B cell (primary cell): ENCODE measurements around the gene DOCK4. TPM values are rescaled to one million over a fixed set of nuclear protein-coding genes. Genes with fewer than 3 reads are reported as not detected.

ENCODE experiments used
- ATAC-seq: fragments of 200-7000 bp; cut with Tn5 transposase; one replicate; pipeline ENCODE4 v1.10.0; 2021; ENCODE audit warnings: low read depth, mild to moderate bottlenecking, moderate number of reproducible peaks, moderate library complexity
- CTCF ChIA-PET: fragments of 350-600 bp; sonication (Branson Sonifier 250); formaldehyde crosslinking; loops from one replicate; lab custom pipeline; 2021; ENCODE audit warnings: antibody characterized with exemption, inconsistent platforms; lab: Charles Lee
- POLR2A ChIA-PET: fragments of 350-600 bp; sonication (Branson Sonifier 250); formaldehyde crosslinking; loops from one replicate; lab custom pipeline; 2021; ENCODE audit warnings: antibody characterized with exemption; lab: Charles Lee
- DNase-seq: peaks from one replicate; pipeline ENCODE4 v3.0.0; 2013
- H2AFZ ChIP-seq: 2 replicates; pipeline ENCODE4 v1.6.1; 2012; ENCODE audit warnings: mild to moderate bottlenecking, low read depth, low read length; ENCODE audit not compliant: insufficient read depth, poor library complexity, severe bottlenecking
- H3K27ac ChIP-seq, 2 donors: 1 replicate in 1 of 2; 2 replicates in 1 of 2; pipeline ENCODE4 v1.5.1; 2012 to 2013; ENCODE audit warnings: low read length in 2 of 2, mild to moderate bottlenecking in 2 of 2, moderate library complexity in 1 of 2
- H3K27me3 ChIP-seq, 4 experiments: fragments of 200-600 bp in 1 of 4; sonication (generic) in 1 of 4; replicated peaks in 1 of 4; 1 replicate in 2 of 4; 2 replicates in 2 of 4; pipeline versions ENCODE4 v1.6.1 to v1.7.0; 2013 to 2016; ENCODE audit warnings: low read length in 3 of 4, mild to moderate bottlenecking in 2 of 4, mixed read lengths in 1 of 4, moderate library complexity in 1 of 4; ENCODE audit not compliant: insufficient read depth in 4 of 4, control insufficient read depth in 3 of 4; ENCODE audit errors: control extremely low read depth in 1 of 4
- H3K36me3 ChIP-seq, 2 experiments: replicated peaks in 1 of 2; 1 replicate in 1 of 2; 2 replicates in 1 of 2; pipeline versions ENCODE4 v1.6.1 to v1.7.1; 2013; ENCODE audit warnings: low read length in 1 of 2; ENCODE audit not compliant: insufficient read depth in 2 of 2, control insufficient read depth in 1 of 2; ENCODE audit errors: control extremely low read depth in 1 of 2, extremely low read depth in 1 of 2
- H3K4me1 ChIP-seq, 2 donors: fragments of 200-600 bp in 1 of 2; sonication (generic) in 1 of 2; 1 replicate in 1 of 2; 2 replicates in 1 of 2; pipeline versions ENCODE4 v1.5.1 to v1.6.1; 2013 to 2017; ENCODE audit warnings: low read length in 2 of 2; ENCODE audit not compliant: control insufficient read depth in 2 of 2, insufficient read depth in 2 of 2
- H3K4me2 ChIP-seq: replicated peaks from 2 replicates; pipeline ENCODE3; 2012; ENCODE audit warnings: mild to moderate bottlenecking, low read depth, low read length; ENCODE audit not compliant: poor library complexity, severe bottlenecking
- H3K4me3 ChIP-seq, 5 experiments: fragments of 200-600 bp in 1 of 5; sonication (generic) in 1 of 5; 1 replicate in 3 of 5; 2 replicates in 2 of 5; pipeline versions ENCODE4 v1.5.1 to v1.7.0; 2011 to 2016; ENCODE audit warnings: low read length in 4 of 5, mild to moderate bottlenecking in 4 of 5, low read depth in 2 of 5, control low read depth in 1 of 5, moderate library complexity in 1 of 5; ENCODE audit not compliant: insufficient read depth in 1 of 5; ENCODE audit errors: control extremely low read depth in 1 of 5, extremely low read depth in 1 of 5
- H3K79me2 ChIP-seq: fragments of 200-600 bp; sonication (generic); one replicate; pipeline ENCODE4 v1.6.0; 2016; ENCODE audit warnings: low read length; ENCODE audit not compliant: control insufficient read depth, insufficient read depth
- H3K9ac ChIP-seq: fragments of 200-600 bp; sonication (generic); 2 replicates; pipeline ENCODE4 v1.6.1; 2017; ENCODE audit warnings: mild to moderate bottlenecking, low read length, moderate library complexity
- H3K9me3 ChIP-seq, 3 donors: one replicate each; pipeline versions ENCODE4 v1.6.1 to v1.7.1; 2013; ENCODE audit warnings: low read length in 2 of 3; ENCODE audit not compliant: control insufficient read depth in 2 of 3, insufficient read depth in 1 of 3; ENCODE audit errors: control extremely low read depth in 1 of 3
- H4K20me1 ChIP-seq: 2 replicates; pipeline ENCODE4 v1.6.0; 2012; ENCODE audit warnings: mild to moderate bottlenecking, low read length; ENCODE audit not compliant: insufficient read depth, control insufficient read depth, poor library complexity, severe bottlenecking
- H3K27ac Mint-ChIP-seq: one replicate; pipeline ENCODE4 v1.8.0; 2021; ENCODE audit warnings: mixed read lengths
- H3K27me3 Mint-ChIP-seq: one replicate; pipeline ENCODE4 v1.8.0; 2021; ENCODE audit warnings: mixed read lengths
- H3K4me1 Mint-ChIP-seq: one replicate; pipeline ENCODE4 v1.8.0; 2021; ENCODE audit warnings: mixed read lengths
- H3K4me3 Mint-ChIP-seq: one replicate; pipeline ENCODE4 v1.8.0; 2021; ENCODE audit warnings: mixed read lengths
- H3K9me3 Mint-ChIP-seq: one replicate; pipeline ENCODE4 v1.8.0; 2022; ENCODE audit warnings: mixed read lengths; ENCODE audit not compliant: insufficient read depth
- EZH2 ChIP-seq: IDR thresholded peaks from 2 replicates; pipeline ENCODE4 v1.6.1; 2012; ENCODE audit warnings: borderline replicate concordance, low read depth, mild to moderate bottlenecking, moderate library complexity, low read length; ENCODE audit not compliant: insufficient read depth, poor library complexity, severe bottlenecking
- WGBS: methylation state at CpG from one replicate; pipeline ENCODE4 v1.1.5; 2013; ENCODE audit warnings: missing lambda C conversion rate; ENCODE audit not compliant: insufficient coverage; 5-methylcytosine and 5-hydroxymethylcytosine counted together
- intact Hi-C: fragments of 100-400 bp; cut with micrococcal nuclease; formaldehyde crosslinking; loops from one replicate; pipeline ENCODE4 v1.10.0; 2022
- polyA plus RNA-seq: library from polyadenylated mRNA; depleted of rRNA; stranded (reverse); fragments of >200 nt; gene quantifications from 2 replicates; pipeline ENCODE4 v1.2.3, GENCODE V29; 2012
- total RNA-seq, 2 donors: library from RNA; stranded (reverse); fragments of 120-200 nt in 1 of 2; gene quantifications; 1 replicate in 1 of 2; 2 replicates in 1 of 2; pipeline versions ENCODE4 v1.2.3 to v1.2.4, GENCODE V29; 2013 to 2022
- TF ChIP-seq, protein P1 (sequence below): fragments of 200-600 bp; IDR thresholded peaks from one replicate; pipeline ENCODE4 v1.8.0; 2022; ENCODE audit warnings: antibody characterized with exemption, mild to moderate bottlenecking

DOCK4 gene
- total and polyA plus RNA-seq, 2 donors (not counting 1 experiment from before 2014, with no cell fraction given) = 0.03 to 4.1 TPM

DNA sequence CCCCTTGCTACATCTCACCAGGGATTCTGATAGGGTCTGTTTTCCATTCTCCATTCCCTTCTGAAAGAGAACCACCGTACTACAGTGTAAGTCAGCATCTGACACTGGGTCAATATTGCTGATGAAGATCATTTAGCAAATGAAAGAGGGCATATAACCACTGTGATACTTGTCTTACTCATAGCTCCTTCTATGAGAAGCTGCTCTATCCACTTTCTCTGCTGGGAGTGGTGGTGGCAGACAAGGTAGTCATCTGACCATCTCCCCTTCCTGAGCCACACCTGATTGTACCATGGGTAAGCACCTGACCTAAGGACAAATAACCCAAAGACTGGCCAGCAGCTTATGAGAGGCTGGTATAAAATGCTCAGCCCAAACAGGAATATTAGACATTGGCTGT, 220.4 kb downstream of the DOCK4 start:
- no CpG with 5 or more reads among the region's 1 CpG for WGBS
- Histone ChIP-seq H2AFZ (no peak overlapping the region), H3K9me3 (no peaks in the 10 kb centered on the region), H3K36me3 (no peaks in the 10 kb centered on the region), H3K4me3 (no peak overlapping the region), H3K4me2 (no peak overlapping the region), H3K9ac (no peak overlapping the region), H3K27ac (no peak overlapping the region), H4K20me1 (no peaks in the 10 kb centered on the region), H3K4me1 (peaks cover 6 to 7% of the 10 kb centered on the region in 2 donors), H3K79me2 (no peaks in the 10 kb centered on the region), H3K27me3 (no peaks in the 10 kb centered on the region)
- ATAC-seq = no peak
- no peak for DNase-seq
- TF ChIP-seq EZH2 = no peak
- TF ChIP-seq, protein P1, sequence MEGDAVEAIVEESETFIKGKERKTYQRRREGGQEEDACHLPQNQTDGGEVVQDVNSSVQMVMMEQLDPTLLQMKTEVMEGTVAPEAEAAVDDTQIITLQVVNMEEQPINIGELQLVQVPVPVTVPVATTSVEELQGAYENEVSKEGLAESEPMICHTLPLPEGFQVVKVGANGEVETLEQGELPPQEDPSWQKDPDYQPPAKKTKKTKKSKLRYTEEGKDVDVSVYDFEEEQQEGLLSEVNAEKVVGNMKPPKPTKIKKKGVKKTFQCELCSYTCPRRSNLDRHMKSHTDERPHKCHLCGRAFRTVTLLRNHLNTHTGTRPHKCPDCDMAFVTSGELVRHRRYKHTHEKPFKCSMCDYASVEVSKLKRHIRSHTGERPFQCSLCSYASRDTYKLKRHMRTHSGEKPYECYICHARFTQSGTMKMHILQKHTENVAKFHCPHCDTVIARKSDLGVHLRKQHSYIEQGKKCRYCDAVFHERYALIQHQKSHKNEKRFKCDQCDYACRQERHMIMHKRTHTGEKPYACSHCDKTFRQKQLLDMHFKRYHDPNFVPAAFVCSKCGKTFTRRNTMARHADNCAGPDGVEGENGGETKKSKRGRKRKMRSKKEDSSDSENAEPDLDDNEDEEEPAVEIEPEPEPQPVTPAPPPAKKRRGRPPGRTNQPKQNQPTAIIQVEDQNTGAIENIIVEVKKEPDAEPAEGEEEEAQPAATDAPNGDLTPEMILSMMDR = no peak
- intact Hi-C loops = no loop called here
- Mint-ChIP-seq H3K4me1 (peaks cover 14% of the 10 kb centered on the region), H3K9me3 (no peaks in the 10 kb centered on the region), H3K4me3 (no peak overlapping the region), H3K27ac (no peak overlapping the region), H3K27me3 (no peaks in the 10 kb centered on the region)
- ChIA-PET POLR2A (no interaction called here), CTCF (no interaction called here)

DNA sequence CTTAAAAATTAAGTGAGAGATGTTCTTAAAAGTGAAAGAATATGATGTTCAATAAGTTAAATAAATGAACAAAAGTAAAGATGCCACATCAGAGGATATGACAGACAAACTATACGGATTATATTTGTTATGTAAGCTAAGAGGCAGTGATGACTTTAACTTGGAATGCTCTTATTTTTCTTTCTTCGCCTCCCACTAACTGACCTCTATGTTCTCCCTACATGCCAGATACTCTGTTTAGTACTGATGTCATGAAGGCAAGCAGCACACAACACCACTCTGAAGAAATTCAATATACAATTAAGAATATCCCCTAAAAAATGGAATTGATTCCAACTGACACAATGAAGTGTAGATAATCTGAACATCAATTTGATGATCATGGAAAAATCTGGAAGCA, 223.4 kb downstream of the DOCK4 start:
- no CpG with 5 or more reads among the region's 2 CpGs for WGBS
- Histone ChIP-seq H2AFZ (no peak overlapping the region), H3K4me1 (peaks cover 6 to 7% of the 10 kb centered on the region in 2 donors), H3K9ac (no peak overlapping the region), H4K20me1 (no peaks in the 10 kb centered on the region), H3K79me2 (no peaks in the 10 kb centered on the region), H3K4me2 (no peak overlapping the region), H3K36me3 (no peaks in the 10 kb centered on the region), H3K27ac (no peak overlapping the region), H3K4me3 (no peak overlapping the region), H3K9me3 (no peaks in the 10 kb centered on the region), H3K27me3 (no peaks in the 10 kb centered on the region)
- H3K27me3 Mint-ChIP-seq = no peaks in the 10 kb centered on the region
- H3K27ac Mint-ChIP-seq = no peak overlapping the region
- ChIA-PET POLR2A (no interaction called here), CTCF (no interaction called here)
- peaks cover 12% of the 10 kb centered on the region for H3K4me1 Mint-ChIP-seq
- TF ChIP-seq, protein P1 = no peak
- no peak for TF ChIP-seq EZH2
- ATAC-seq (no peak), DNase-seq (no peak)
- no peak overlapping the region for H3K4me3 Mint-ChIP-seq
- intact Hi-C loops = no loop called here
- no peaks in the 10 kb centered on the region for H3K9me3 Mint-ChIP-seq
